ENCODE results near the gene VDR.
A peak's percentile ranks its signal among the peaks of the same experiment; 100 is the strongest.

VDR gene

GRCh38 chr12:47819138-47819895 is 85.5 kb downstream of the VDR start:
- TF ChIP-seq CTCF (IDR thresholded peaks at IDR 0.05; ENCODE audit: low read depth, low read length) (peak; percentile 44), EZH2phosphoT487 (IDR thresholded peaks at IDR 0.05; ENCODE audit: low read depth) (no peak)
- Histone ChIP-seq H3K27me3 (ENCODE audit: low read depth, low read length) (no peaks in the 10 kb centered on the region), H4K20me1 (ENCODE audit: insufficient read depth, low read length) (no peaks in the 10 kb centered on the region), H2AFZ (ENCODE audit: low read depth, low read length) (no peak overlapping the region), H3K79me2 (ENCODE audit: low read length) (peaks cover 63% of the 10 kb centered on the region), H3K4me1 (ENCODE audit: low read length) (peaks cover 59% of the 10 kb centered on the region), H3K27ac (ENCODE audit: low read length) (peak overlapping the region; percentile 69), H3K4me2 (ENCODE audit: low read length) (peak overlapping the region; percentile 96), H3K9me3 (ENCODE audit: insufficient read depth, low read length) (no peaks in the 10 kb centered on the region), H3K9ac (ENCODE audit: low read length) (peak overlapping the region; percentile 88), H3K36me3 (replicated peaks; ENCODE audit: low read depth, low read length) (peaks cover 8% of the 10 kb centered on the region), H3K4me3 (ENCODE audit: low read length) (peak overlapping the region; percentile 79)

DNA sequence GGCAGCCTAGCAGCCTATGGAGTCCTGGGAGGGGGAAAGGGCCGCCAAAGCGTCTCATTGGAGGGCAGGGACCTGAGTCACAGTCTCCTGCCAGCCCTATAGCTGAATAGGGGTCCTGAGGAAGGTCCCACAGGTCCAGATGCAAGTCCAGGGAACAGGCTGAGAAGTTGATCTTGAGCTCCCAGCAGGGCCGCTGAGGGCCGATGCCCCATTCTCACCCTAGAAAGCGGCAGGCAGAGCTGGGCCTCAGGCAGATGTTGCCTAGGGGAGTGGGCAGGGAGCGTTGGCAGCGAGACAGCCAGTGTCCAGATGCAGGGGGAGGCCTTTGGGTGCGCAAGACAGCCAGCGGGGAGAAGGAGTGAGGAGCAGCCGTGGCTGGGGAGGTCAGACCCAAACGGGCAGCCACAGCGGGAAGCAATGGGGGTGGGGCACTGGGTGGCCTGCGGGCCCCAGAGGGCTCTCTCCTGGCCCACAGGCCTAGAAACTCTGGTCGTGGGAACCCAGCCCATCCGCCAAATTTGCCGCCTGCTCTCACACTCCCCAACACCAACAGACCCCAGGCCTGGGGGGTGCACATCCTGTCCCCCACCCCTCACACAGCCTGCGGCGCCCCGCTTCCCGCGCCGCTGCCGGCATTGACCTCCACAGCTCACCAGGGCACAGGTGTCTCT is 86.2 kb downstream of the VDR start:
- H3K79me2 ChIP-seq (ENCODE audit: low read length), result peaks cover 70% of the 10 kb centered on the region

DNA sequence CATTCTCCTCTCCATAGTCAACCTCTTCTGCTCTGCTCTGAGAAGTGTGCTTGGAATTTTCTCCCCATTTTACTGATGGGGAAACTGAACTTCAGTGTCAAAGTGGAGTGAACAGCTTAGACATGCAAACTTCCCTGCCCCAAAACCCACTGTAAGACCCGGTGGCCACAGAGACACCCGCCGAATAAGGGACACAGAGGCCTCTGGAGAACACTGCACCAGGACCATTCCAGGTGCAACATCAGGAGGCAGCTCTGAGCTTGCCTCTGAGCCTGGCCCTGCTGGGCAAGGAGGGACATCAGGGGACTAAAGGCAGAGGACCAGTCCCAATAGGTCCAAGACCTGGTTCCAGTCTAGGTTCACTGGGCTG is 86.8 kb downstream of the VDR start:
- Histone ChIP-seq H3K27ac (ENCODE audit: low read length) (peak overlapping the region; percentile 69), H3K4me3 (ENCODE audit: low read length) (peak overlapping the region; percentile 79), H3K4me1 (ENCODE audit: low read length) (peaks cover 63% of the 10 kb centered on the region), H3K79me2 (ENCODE audit: low read length) (peaks cover 73% of the 10 kb centered on the region), H3K27me3 (ENCODE audit: low read depth, low read length) (no peaks in the 10 kb centered on the region), H3K9me3 (ENCODE audit: insufficient read depth, low read length) (no peaks in the 10 kb centered on the region), H3K4me2 (ENCODE audit: low read length) (peak overlapping the region; percentile 96), H4K20me1 (ENCODE audit: insufficient read depth, low read length) (no peaks in the 10 kb centered on the region), H3K9ac (ENCODE audit: low read length) (peak overlapping the region; percentile 88), H2AFZ (ENCODE audit: low read depth, low read length) (no peak overlapping the region), H3K36me3 (replicated peaks; ENCODE audit: low read depth, low read length) (peaks cover 8% of the 10 kb centered on the region)
- TF ChIP-seq CTCF (IDR thresholded peaks at IDR 0.05; ENCODE audit: low read depth, low read length), result no peak

More for the DNA sequence above, 86.2 kb downstream of the VDR start:
- H3K4me2 ChIP-seq (ENCODE audit: low read length), result peak overlapping the region; percentile 96
- H3K27ac ChIP-seq (ENCODE audit: low read length), result peak overlapping the region; percentile 69
- H3K27me3 ChIP-seq (ENCODE audit: low read depth, low read length), result no peaks in the 10 kb centered on the region
- H3K4me3 ChIP-seq (ENCODE audit: low read length), result peak overlapping the region; percentile 79
- no peak overlapping the region for H2AFZ ChIP-seq (ENCODE audit: low read depth, low read length)
- H3K9ac ChIP-seq (ENCODE audit: low read length), result peak overlapping the region; percentile 88
- H4K20me1 ChIP-seq (ENCODE audit: insufficient read depth, low read length), result no peaks in the 10 kb centered on the region
- peaks cover 59% of the 10 kb centered on the region for H3K4me1 ChIP-seq (ENCODE audit: low read length)
- peaks cover 8% of the 10 kb centered on the region for H3K36me3 ChIP-seq (replicated peaks; ENCODE audit: low read depth, low read length)
- TF ChIP-seq EZH2phosphoT487 (IDR thresholded peaks at IDR 0.05; ENCODE audit: low read depth) (no peak), CTCF (IDR thresholded peaks at IDR 0.05; ENCODE audit: low read depth, low read length) (no peak)
- H3K9me3 ChIP-seq (ENCODE audit: insufficient read depth, low read length), result no peaks in the 10 kb centered on the region

DNA sequence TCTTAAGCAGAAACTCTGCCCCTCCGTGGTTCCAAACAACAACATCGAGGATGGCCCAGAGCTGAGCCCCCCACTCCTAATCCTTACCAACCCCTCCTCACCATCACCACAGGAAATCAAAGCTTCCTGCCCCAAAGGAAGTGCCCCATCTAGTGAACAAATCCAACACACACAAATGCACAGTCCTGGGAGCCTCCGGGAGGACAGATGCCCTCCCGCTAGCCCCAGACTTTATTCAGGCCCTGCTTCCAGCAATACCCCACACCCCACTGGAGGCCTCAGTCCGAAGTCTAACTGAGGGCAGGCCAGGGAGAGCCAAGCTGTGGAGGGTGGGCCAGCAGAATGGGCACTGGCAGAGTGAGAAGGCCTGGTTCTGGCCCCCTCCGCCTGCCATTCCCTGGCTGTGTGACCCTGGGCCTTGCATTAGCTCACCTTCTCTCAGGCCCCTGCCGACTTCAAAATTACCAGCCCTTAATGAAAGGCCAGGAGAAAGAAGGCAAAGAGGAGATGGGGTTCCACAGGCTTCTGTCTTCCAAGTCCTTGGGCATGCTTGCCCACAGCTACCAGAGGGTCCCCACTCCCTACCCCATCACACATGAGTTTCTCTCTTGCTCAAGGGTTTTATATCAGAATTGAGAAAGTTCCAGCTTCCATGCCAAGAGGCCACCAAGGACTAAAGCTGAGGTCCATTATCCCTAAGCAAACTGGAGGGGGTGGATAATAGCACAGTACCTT is 87.4 kb downstream of the VDR start:
- H4K20me1 ChIP-seq (ENCODE audit: insufficient read depth, low read length), result no peaks in the 10 kb centered on the region
- peak overlapping the region; percentile 69 for H3K27ac ChIP-seq (ENCODE audit: low read length)

More for the DNA sequence above, 87.4 kb downstream of the VDR start:
- Histone ChIP-seq H3K4me3 (ENCODE audit: low read length) (peak overlapping the region; percentile 79), H3K27me3 (ENCODE audit: low read depth, low read length) (no peaks in the 10 kb centered on the region), H3K9ac (ENCODE audit: low read length) (peak overlapping the region; percentile 88), H3K79me2 (ENCODE audit: low read length) (peaks cover 76% of the 10 kb centered on the region), H2AFZ (ENCODE audit: low read depth, low read length) (no peak overlapping the region), H3K4me1 (ENCODE audit: low read length) (peaks cover 67% of the 10 kb centered on the region), H3K36me3 (replicated peaks; ENCODE audit: low read depth, low read length) (peaks cover 8% of the 10 kb centered on the region), H3K4me2 (ENCODE audit: low read length) (peak overlapping the region; percentile 96), H3K9me3 (ENCODE audit: insufficient read depth, low read length) (no peaks in the 10 kb centered on the region)
- TF ChIP-seq EZH2phosphoT487 (IDR thresholded peaks at IDR 0.05; ENCODE audit: low read depth), result no peak
- peak; percentile 59 for TF ChIP-seq CTCF (IDR thresholded peaks at IDR 0.05; ENCODE audit: low read depth, low read length)
